ENCODE results near the gene MYO7A.

MYO7A gene

DNA sequence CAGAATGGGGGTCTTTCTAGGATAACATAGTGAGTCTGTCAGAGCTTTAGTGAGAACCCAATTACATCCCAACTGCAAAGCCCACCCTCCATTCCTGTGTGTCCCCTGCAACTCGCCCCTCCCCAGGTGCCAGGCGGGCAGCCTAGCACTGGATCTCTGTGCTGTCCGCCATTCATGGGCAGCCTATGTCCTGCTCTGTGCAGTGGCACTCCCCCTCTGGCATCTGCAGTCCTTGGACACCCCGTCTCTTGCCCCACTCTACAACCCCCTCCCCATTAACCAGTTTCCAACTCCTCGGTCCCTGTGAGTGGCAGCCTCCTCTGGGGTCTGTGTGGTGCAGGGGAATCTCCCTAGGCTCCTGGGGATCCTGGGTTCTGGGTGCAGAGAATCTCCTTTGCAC, 37.0 kb downstream of the MYO7A start:
- DNase-seq (ENCODE audit: low read depth in 2 of 2): no peak

- DNase-seq (ENCODE audit: low read depth in 2 of 2): no peak
Measured at GRCh38 chr11:77166021-77166420, 38.0 kb downstream of the MYO7A start.

DNA sequence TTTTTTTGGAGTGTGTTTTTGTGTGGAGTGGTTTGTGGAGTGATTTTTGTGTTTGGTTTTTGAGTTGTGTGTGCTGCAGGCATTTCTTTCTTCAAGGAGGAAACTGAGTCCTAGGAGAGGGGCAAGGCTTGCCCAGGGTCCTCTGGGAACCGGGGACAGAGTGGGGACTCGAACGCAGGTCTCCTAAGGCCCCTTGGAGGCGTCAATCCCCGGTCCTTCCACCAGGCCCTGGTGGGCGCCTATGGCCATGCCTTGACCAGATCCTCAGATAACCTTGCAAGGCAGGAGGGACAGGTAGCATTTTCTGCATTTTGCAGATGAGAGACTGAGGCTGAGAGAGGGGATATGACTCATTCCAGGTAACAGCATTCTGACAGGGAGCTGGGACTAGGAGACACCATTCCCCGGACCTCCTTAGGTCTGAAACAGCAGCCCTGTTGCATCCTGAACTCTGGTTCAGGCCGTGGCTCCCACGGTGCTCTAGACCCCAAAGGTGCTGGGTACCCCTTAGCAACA, 39.1 kb downstream of the MYO7A start:
- DNase-seq (ENCODE audit: low read depth in 2 of 2): no peak

DNA sequence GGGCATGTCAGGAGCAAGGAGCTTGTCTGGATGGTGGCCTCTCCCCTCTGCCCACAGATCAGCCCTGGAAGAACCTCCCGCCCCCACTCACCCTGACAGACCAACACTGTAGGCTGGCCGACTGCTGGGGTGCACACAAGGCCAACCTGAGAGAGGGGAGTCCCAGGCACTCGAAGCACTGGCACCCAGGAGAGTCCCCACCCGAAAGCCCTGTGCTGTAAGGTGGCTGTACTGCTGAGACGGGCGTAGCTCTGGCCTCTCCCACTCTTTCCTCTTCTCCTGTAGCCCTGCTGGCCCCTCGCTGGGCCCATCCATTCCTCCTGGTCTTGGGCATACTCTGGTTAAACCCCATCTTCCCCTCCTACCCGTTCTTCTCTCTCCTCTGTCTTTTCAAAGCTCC, 39.7 kb downstream of the MYO7A start:
- no peak for DNase-seq (ENCODE audit: low read depth in 2 of 2)

GRCh38 chr11:77170107-77170506, 42.1 kb downstream of the MYO7A start:
- no peak for DNase-seq (ENCODE audit: low read depth in 2 of 2)

GRCh38 chr11:77171254-77171653, 43.2 kb downstream of the MYO7A start:
- DNase-seq (ENCODE audit: low read depth in 2 of 2): no peak

DNA sequence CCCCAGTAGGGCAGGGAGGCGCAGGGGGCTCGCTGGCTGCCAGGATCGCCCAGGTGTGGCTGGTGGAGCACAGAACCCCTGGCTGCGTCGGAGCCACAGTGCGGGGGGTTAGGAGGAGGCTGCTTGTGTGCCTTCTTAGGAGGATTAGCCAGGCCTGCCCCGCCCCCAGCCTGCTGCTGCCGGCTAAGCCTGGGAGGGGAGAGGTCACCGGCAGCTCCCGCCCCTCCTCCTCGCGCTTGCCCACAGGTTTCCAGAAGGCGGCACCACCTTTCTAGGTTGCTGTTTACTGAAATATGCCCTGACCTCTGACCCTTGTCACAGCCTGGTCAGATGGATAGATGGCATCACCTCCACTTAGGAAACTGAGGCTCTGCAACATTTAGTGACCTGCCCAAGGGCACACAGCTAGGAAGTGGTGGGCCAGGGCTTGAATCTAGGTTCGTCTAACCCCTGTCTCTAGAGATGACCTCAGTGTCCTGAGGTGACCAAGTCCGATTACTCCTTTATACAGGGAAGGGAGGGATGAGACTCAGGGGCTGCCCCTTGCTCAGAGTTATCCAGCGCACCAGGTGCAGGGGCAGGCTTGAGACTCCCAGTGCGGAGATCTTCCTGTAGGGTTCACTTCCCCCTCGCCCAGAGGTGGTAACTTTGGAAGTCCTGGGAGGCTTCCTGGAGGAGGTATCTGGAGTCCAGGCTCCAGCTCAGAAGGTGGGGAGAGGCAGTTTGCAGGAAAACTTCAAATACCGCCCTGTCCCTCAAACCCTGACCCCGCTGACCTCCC, 44.0 kb downstream of the MYO7A start:
- DNase-seq (ENCODE audit: low read depth in 2 of 2): no peak

DNA sequence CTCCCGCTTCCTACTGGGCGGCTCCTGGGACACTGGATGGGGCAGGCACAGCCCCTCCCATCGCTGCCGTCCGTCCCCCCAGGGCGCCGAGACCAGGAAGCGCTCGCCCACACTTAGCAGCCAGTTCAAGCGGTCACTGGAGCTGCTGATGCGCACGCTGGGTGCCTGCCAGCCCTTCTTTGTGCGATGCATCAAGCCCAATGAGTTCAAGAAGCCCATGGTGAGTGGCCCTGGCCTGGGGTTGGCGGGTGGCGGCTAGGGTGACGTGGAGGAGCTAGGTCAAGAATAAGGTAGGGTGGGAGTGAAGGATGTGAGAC, 44.6 kb downstream of the MYO7A start:
- no peak for DNase-seq (ENCODE audit: low read depth in 2 of 2)

DNA sequence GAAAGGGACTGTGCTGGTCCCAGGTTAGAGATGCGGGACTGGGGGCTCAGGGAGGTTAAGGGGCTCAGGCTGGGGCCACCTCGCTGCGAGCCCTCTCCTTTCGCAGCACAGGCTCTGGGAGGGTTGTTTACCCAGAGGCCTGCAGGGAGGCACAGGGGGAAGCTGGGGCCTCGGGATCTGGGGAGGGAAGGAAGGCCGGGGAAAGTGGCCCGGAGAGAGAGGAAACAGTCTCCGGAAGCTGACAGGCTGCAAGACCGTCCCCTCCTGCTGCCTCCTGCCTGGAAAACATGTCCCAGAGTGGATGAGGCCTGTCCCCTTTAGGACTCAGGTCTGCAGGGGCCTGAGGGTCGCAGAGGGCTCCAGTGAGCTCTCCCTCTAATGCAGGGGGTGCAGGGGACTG, 45.4 kb downstream of the MYO7A start:
- no peak for DNase-seq (ENCODE audit: low read depth in 2 of 2)

DNA sequence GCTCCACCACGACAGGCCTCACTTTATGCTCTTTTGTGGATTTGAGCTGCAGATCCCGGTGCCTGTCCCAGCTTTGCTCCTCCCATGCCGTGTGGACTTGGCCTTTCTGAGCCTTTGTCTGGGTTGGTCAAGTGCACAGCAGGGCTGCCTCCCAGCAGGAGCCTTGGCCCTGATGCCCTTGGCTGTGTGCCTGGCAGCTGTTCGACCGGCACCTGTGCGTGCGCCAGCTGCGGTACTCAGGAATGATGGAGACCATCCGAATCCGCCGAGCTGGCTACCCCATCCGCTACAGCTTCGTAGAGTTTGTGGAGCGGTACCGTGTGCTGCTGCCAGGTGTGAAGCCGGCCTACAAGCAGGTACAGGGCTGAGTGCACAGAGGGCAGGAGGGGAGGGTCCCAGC, 46.5 kb downstream of the MYO7A start:
- DNase-seq (ENCODE audit: low read depth in 2 of 2): no peak

DNA sequence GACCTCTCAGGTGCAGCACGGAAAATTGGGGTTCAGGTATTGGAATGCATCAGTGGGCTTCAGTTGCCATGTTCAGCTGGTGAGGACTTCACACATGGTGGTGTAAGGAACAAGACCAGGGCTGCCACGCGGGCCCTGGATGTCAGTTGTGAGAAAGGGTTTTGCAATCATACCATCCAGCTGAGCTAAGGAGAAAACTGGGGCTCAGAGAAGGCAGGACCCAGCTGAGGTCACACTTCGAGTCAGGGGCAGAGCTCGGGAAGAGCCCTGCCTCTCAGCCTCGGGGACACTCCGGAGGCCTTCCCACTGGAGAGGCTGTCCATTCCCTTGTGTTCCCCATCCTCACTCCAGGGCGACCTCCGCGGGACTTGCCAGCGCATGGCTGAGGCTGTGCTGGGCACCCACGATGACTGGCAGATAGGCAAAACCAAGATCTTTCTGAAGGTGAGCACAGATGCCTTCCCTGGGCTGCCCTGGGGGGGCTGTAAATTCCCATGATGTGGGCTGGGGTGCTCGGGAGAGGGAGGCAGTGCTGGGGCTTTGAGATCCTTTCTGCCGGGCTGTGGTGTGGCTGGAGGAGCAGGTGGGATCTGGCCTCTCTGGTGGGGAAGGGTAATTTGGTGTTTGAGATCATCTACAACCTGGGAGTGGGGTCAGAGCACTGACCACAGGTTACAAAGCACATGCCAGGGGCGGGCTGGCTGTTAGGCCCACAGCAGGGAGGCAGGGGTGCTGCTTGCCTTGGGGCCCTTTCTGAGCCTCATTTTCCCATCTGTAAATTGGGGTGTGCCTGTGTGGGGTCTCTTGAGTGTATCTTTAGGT, 47.2 kb downstream of the MYO7A start:
- DNase-seq (ENCODE audit: low read depth in 2 of 2): no peak

DNA sequence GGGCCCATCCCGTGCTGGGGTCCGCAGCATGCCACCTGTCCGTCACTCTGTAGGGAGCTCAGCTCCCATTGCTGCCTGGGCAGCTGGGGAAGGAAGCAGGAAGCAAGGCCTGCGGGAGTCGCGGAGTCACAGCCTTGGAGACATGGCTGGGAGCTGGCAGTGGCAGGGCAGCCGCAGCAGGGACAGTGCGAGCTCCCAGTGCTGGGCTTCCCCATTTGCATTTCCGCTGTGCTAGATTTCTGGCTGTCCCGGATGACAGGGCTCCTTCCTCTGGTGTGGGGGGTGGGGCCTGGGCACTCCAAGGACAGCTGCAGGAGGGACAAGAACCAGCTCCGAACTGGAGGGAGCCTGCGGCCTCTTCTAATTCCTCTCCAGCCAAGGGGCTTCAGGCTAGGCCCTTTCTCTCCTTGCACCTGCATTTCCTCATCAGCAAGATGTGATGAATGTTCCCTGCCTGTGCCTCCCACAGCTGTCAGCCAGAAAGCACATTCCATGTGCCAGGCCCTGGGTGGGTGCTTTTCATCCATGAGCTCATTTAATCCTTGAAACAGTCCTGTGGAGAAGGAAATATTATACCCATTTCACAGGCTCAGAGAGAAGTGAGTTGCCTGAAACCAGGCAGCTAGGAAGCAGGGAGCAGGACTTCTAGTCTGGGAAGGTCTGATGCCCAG, 48.0 kb downstream of the MYO7A start:
- no peak for DNase-seq (ENCODE audit: low read depth in 2 of 2)

DNA sequence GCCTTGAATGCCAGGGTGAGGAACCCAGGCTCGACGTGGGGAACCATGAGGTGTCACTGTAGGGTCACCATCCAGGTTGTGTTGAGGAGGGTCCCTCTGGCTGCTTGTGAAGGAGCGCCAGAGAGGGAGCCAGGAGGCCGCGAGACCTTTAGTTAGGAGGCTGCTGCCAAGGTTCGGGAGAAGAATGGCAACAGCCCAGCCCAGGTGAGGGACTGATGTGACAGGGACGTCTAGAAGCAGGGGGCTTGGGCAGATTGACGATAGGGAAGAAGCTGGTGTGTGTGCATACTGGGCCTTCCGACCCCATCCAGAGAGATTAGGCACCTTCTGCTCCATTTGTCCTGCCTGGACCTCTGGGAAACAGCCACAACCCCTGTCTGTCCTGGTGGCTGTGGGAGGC, 49.0 kb downstream of the MYO7A start:
- DNase-seq (ENCODE audit: low read depth in 2 of 2): no peak

DNA sequence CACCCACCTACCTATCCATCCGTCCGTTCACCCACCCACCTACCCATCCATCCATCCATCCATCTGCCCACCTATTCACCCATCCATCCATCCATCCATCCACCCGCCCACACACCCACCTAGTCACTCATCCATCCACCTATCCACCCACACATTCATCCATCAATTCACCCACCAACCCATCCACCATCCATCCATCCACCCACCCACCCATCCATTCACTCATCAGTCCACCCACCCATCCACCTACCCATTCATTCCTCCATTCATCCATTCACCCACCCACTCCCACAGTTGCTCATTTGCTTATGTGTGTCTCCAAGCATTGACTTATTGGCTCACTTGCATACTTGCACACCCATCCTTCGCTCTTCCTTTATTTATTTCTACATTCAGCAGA, 50.1 kb downstream of the MYO7A start:
- DNase-seq (ENCODE audit: low read depth in 2 of 2): no peak

GRCh38 chr11:77179048-77179447, 51.0 kb downstream of the MYO7A start:
- DNase-seq (ENCODE audit: low read depth in 2 of 2): no peak

DNA sequence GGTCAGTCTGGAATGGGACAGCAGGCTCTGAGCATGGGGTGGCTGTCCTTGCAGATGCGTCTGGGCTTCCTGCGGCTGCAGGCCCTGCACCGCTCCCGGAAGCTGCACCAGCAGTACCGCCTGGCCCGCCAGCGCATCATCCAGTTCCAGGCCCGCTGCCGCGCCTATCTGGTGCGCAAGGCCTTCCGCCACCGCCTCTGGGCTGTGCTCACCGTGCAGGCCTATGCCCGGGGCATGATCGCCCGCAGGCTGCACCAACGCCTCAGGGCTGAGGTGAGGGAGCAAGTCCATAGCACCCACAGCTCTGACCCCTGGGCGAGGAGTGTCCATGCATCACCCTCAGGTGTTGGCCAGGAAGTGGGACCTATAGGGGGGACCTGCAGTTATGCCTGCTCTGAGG, 51.6 kb downstream of the MYO7A start:
- no peak for DNase-seq (ENCODE audit: low read depth in 2 of 2)

GRCh38 chr11:77180346-77180745, 52.3 kb downstream of the MYO7A start:
- DNase-seq (ENCODE audit: low read depth in 2 of 2): no peak

DNA sequence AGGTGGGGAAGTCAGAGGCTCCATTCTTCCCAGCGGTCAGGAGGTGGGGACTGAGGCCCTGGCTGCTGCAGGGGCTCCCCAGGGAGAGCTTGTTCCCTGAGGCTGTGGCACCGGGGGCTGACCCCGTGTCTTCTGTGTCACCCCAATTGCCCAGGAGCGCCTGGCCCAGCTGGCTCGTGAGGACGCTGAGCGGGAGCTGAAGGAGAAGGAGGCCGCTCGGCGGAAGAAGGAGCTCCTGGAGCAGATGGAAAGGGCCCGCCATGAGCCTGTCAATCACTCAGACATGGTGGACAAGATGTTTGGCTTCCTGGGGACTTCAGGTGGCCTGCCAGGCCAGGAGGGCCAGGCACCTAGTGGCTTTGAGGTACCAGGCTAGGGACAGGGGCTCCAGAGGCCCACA, 53.2 kb downstream of the MYO7A start:
- DNase-seq (ENCODE audit: low read depth in 2 of 2): no peak

GRCh38 chr11:77181799-77182541, 53.9 kb downstream of the MYO7A start:
- DNase-seq (ENCODE audit: low read depth in 2 of 2): no peak

DNA sequence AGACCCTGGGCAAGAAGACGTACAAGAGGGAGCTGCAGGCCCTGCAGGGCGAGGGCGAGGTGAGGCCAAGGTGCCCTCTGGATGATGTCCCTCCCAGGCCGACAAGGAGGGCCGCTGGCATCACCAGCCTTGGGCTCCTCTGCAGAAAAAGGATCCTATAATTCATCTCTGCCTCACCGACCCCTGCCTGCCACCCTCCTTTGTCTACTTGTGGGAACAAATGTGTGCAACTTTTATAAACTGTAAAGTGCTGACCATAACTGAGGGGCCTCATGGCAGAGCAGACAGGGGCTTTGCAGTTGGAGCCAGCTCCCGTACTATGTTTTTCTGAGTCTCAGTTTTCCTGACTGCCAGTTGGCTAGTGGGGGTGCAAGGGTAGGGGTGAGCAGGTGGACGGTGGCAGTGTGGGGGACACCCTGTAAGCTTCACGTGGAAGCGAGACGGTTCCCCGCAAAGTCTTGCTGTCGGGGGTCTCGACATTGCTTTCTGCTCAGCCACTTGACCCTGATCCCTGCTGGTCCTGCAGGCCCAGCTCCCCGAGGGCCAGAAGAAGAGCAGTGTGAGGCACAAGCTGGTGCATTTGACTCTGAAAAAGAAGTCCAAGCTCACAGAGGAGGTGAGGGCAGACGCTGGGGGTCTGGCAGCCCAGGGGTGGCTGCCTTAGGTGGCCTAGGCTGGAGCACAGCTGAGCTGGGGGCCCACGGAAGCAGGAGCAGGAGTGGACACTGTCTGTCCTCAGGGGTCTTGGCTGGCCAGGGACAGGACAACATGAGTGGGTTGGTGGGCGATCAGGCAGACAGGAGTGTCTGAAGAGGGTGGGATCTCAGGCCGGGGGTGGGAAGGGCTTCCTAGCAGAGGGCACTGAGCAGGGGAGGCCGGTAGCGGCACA, 54.7 kb downstream of the MYO7A start:
- DNase-seq (ENCODE audit: low read depth in 2 of 2): no peak

- DNase-seq (ENCODE audit: low read depth in 2 of 2): no peak
Measured at GRCh38 chr11:77183431-77183984, 55.5 kb downstream of the MYO7A start.
